Fibroblast of upper back skin (primary cell): Measurements from ENCODE around the gene CD207.
A peak's percentile ranks its signal among the peaks of the same experiment; 100 is the strongest.
"Not testable (repeated sequence)": the region's sequence is repeated elsewhere in the genome, so short reads cannot be mapped to it uniquely, and the experiment has no call there.

Experiments used
- DNase-seq: peaks from one replicate; pipeline ENCODE4 v3.0.0-alpha.2; 2013

The CD207 gene

DNA sequence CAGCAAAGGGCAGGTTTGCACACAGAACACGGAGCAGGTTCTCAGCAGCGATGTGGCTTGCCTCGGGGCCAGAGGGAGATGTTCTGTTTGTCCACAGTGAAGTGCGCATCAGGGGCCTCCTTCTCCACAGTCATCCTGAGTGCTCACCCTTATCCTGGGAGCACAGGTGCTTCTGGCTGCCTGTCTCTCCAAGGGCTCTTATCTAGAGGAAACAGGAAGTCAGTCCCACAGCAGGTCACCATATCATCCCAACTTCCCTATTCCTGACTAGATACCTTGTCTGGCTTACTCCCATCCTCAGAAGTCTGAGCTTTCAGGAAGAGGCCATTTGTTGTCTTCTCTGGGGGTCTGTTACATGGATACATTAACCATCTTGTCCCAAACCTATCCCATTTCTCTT is at the start of gene CD207:
Gene CD207 (minus strand): TSS at position 174 of the 400 bp plus-strand sequence. CDS start 40 bp downstream, at position 134.
- no peak for DNase-seq

GRCh38 chr2:70878543-70878942 is 42.9 kb upstream of the CD207 start:
- DNase-seq, result not testable (repeated sequence)

DNA sequence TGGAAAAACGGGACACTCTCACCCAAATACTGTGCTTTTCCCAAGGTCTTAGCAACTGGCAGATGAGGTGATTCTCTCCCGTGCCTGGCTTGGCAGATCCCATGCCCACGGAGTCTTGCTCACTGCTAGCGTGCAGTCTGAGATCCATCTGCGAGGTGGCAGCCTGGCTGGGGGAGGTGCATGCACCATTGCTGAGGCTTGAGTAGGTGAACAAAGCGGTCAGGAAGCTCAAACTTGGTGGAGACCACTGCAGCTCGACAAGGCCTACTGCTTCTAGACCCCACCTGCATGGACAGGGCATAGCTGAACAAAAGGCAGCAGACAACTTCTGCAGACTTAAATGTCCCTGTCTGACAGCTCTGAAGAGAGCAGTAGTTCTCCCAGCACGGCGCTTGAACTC is 40.5 kb upstream of the CD207 start:
- DNase-seq, result not testable (repeated sequence)

GRCh38 chr2:70873541-70873940 is 37.9 kb upstream of the CD207 start:
- no peak for DNase-seq

GRCh38 chr2:70871398-70872211 is 36.0 kb upstream of the CD207 start:
- peak; percentile 60 for DNase-seq

- DNase-seq, result no peak
Measured at GRCh38 chr2:70870790-70871189, 35.2 kb upstream of the CD207 start.

DNA sequence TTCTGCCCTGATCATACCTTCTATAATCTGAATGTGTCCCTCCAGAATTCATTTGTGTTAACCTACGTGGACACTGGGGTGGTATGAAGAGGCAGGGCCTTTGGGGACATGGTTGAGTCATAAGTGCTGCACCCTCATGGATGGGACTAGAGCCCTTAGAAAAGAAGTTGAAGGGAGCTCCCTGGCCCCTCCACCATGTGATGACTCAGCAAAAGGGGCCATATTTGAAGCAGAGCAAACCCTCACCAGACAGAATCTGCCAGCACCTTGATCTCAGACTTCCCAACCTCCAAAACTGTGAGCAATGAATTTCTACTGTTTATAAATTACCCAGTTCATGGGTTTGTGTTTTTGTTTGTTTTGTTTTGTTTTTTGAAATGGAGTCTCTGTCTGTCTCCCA is 33.4 kb upstream of the CD207 start:
- no peak for DNase-seq

DNA sequence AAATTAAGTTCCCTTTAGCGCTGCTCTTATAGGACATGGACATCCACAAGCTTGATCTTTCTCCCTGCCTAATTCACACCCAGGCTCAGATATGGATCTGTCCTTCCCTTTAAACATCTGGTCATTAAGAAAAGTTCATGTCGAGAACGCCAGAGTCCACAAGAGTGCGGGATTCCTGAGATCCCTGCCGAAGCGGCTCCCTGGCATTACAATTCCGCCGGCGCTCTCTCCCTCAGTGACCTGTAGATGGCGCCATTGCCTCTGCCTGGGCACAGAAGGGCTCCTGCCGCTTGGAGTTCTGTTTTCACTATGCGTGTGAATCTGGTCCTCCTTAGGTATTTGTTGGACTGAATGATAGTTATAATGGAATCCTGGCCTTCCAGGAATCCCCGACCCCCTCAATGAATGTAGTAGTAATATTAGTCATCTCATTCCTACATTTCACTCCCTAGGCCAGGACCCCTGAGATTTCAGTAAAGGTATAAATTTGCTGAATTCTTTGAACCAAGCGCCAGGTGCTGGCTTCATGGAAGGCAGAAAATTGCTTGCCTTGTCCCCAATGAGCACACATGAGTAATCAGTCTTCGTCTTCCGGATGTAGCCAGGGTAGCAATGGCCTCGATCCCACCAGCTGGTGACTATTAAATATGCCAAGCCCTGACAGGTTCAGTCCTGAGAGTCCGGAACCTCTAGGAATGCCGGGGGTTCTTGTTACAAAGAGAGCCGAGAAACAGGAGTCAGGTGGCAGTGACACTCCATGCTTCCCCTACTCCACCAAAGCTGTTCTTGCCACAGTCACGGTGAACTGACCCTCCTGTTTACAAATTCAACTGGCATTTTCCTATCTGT is 26.4 kb upstream of the CD207 start:
- peak; percentile 75 for DNase-seq

GRCh38 chr2:70855667-70856066 is 20.1 kb upstream of the CD207 start:
- DNase-seq, result peak; percentile 3

DNA sequence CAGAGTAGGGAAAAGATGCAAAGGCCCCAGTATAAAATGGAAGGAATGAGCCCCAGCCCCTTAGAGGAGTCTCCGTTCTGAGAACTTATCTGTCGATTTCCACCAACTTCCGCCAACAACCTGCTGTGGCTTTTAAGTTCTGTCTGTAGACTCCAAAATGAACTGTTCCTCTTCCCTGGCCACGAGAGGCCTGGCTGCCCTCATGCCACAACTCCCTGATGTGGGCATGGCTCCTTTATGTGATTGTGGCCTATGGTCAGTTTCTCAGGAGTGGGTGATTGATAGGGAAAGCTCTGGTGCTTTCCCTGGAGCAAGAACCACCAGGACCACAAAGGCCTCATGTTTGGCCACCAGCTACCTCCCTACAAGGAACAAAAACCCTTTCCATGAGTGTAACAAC is 18.8 kb upstream of the CD207 start:
- DNase-seq, result no peak

DNA sequence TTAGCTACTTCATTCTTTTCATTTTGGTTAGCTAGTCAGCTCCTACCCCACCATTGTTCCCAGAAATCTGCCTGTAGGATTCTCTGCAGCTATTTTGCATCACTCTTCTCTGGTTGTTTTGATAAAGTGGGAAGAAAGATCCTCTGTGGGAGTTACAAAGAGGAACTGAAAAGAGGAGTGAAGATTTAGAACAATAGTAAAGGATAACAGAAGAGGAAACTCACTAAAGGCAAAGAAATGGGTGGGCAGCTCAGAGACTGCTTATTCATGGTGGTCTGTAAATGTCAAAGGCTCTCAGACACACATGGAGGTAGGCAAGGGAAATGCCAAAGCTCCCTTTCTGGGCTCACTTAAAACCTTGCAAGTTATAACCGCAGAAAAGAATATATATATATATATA is 17.2 kb upstream of the CD207 start:
- no peak for DNase-seq

GRCh38 chr2:70851704-70852103 is 16.1 kb upstream of the CD207 start:
- DNase-seq, result peak; percentile 7

DNA sequence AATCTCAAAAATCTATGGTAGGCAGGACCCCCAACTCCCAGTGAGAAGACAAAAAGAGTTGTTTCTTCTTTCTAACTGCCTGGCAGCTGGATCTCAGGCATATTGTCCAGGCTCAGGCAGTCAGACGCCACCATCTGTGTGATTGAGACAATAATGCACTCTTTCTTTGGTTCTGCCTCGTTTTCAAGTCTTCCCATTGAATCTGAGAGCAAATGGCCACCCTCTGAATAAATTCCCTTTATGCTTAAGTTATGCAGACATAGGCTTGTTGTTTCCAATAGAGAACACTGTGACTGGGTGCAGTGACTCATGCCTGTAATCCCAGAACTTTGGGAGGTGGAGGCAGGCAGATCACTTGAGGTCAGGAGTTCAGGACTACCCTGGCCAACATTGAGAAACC is 15.3 kb upstream of the CD207 start:
- DNase-seq, result no peak

DNA sequence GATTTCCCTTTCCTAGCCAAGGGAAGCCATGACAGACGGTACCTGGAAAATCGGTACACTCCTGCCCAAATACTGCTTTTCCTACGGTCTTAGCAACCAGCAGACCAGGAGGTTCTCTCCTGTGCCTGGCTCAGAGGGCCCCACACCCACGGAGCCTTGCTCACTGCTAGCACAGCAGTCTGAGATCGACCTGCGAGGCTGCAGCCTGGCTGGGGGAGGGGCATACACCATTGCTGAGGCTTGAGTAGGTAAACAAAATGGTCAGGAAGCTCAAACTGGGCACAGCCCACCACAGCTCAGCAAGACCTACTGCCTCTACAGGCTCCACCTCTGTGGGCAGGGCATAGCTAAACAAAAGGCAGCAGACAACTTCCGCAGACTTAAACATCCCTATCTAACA is 6.8 kb upstream of the CD207 start:
- DNase-seq, result no peak

GRCh38 chr2:70837980-70838925 is 2.6 kb upstream of the CD207 start:
- DNase-seq, result no peak

DNA sequence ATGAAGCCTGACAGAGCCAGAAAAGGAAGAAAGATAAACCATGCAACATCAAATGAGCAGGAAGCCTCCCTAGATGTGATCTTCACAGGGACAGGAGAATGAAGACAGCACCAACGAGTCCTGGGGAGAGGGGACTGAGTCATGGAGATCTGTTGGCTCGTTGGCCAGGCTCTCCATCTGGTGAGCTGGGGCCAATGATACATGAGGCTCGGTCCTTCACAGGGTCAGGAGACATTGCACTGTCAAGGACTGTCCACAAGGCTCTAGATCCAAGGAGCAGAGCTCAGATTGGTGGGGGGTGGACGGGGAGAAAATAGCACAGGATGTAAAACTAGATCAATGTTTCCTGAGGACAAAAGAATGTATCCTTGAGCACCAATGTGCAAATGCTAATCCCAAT is 735 bp downstream of the CD207 start:
- DNase-seq, result no peak

DNA sequence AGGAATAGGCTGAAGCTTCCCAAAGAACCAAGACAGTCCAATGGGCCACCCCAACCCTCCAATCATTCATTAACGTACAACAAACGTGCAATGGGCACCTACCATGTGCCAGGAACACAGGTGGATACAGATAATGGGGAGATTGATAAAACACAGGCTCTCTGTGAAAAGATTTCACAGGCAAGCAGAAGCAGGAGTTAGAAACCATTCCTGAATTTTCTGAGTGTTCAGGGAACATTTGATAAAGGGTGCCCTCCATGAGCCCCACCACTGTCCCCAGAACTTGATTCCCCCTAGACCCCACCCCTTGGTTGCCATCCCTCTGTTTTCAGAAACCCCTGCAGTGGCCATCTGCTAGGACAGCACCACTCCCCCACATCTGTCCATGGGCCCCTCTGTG is 1.5 kb downstream of the CD207 start:
- no peak for DNase-seq

DNA sequence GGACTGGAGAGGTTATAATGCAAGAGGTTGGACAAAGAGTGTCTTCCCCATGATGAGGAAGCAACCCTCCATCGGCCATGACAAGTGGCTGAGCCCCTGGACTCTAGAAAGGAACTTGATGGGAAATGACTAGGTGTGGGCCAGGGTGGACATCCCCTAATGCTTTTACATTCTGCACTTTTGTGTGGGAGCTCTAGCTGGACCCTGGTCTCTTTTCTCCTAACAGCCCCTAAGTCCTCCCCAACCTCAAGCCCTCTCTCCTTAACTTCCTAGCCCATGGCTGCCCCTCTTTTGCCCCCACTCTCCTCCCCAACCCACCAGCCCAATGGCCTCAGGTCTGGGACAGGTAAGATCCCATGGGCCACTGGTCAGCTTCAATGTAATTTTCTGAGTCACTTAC is 2.4 kb downstream of the CD207 start:
- DNase-seq, result no peak

- no peak for DNase-seq
Measured at GRCh38 chr2:70832386-70832785, 3.2 kb downstream of the CD207 start.

GRCh38 chr2:70831861-70832260 is 3.8 kb downstream of the CD207 start:
- DNase-seq, result no peak

- DNase-seq, result no peak
Measured at GRCh38 chr2:70830366-70830765, 5.2 kb downstream of the CD207 start.

- no peak for DNase-seq
Measured at GRCh38 chr2:70829916-70830315, 5.7 kb downstream of the CD207 start.
